ENCODE results near the gene TTC4.

TTC4 gene

DNA sequence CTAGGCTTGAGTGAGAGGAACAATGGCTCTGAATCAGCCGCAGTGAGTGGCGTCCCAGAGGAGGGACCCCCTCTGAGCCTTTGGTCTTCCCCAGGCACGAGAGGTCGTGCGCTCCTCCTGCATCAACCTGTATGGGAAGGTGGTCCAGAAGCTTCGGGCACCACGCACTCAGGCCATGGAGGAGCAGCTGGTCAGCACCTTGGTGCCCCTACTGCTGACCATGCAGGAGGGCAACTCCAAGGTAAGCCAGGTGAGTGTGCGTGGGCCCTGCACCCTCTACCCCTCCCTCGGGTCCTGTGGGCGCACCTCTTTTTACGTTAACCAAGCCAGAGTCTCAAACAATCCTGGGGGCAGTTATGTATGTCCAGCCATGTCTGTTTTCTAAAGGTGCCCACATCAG lies 13.7 kb upstream of the TTC4 start:
- no peak overlapping the region for H3K27ac ChIP-seq (ENCODE audit: low read depth in 2 of 2, low read length in 2 of 2)
- H3K27me3 ChIP-seq (ENCODE audit: control insufficient read depth in 2 of 2, insufficient read depth in 2 of 2, low read length in 2 of 2), result peaks cover 0 to 3% of the 10 kb centered on the region in 2 donors
- H3K9me3 ChIP-seq (ENCODE audit: control insufficient read depth in 2 of 2, low read length in 2 of 2), result no peaks in the 10 kb centered on the region
- H3K4me3 ChIP-seq (ENCODE audit: low read length in 2 of 2), result no peak overlapping the region
- peaks cover 0 to 4% of the 10 kb centered on the region in 2 donors for H3K36me3 ChIP-seq (ENCODE audit: control insufficient read depth in 2 of 2, insufficient read depth in 2 of 2, low read length in 2 of 2)
- no peak overlapping the region for H3K9ac ChIP-seq (ENCODE audit: low read depth in 1 of 2, low read length in 2 of 2)
- no peaks in the 10 kb centered on the region for H3K4me1 ChIP-seq (ENCODE audit: control insufficient read depth in 2 of 2, insufficient read depth in 2 of 2, low read length in 2 of 2)

DNA sequence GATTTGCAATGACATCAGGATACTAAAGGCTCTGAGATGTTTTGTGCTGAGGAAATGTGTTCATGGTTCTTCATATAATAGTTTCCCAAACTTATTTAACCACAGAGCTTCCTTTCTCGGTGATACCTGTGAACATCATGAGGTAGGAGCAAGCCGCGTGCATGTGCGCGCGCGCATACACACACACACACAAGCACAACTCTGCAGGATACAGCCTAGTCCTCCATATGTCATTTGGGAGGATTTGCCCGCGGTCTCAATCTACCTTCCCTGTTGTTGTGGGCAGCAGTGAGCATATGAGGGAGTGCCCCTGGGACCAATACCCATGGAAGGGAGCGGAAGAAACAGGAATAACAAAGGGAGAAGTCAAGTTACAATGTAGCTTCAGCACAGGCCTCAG lies 12.2 kb upstream of the TTC4 start:
- H3K36me3 ChIP-seq (ENCODE audit: control insufficient read depth in 2 of 2, insufficient read depth in 2 of 2, low read length in 2 of 2), result peaks cover 0 to 4% of the 10 kb centered on the region in 2 donors
- no peak overlapping the region for H3K9ac ChIP-seq (ENCODE audit: low read depth in 1 of 2, low read length in 2 of 2)
- no peaks in the 10 kb centered on the region for H3K4me1 ChIP-seq (ENCODE audit: control insufficient read depth in 2 of 2, insufficient read depth in 2 of 2, low read length in 2 of 2)
- peaks cover 0 to 2% of the 10 kb centered on the region in 2 donors for H3K27me3 ChIP-seq (ENCODE audit: control insufficient read depth in 2 of 2, insufficient read depth in 2 of 2, low read length in 2 of 2)
- no peak overlapping the region for H3K27ac ChIP-seq (ENCODE audit: low read depth in 2 of 2, low read length in 2 of 2)
- no peak overlapping the region for H3K4me3 ChIP-seq (ENCODE audit: low read length in 2 of 2)
- no peaks in the 10 kb centered on the region for H3K9me3 ChIP-seq (ENCODE audit: control insufficient read depth in 2 of 2, low read length in 2 of 2)

- Histone ChIP-seq H3K36me3 (ENCODE audit: control insufficient read depth in 2 of 2, insufficient read depth in 2 of 2, low read length in 2 of 2) (peaks cover 0 to 4% of the 10 kb centered on the region in 2 donors), H3K27ac (ENCODE audit: low read depth in 2 of 2, low read length in 2 of 2) (no peak overlapping the region), H3K9ac (ENCODE audit: low read depth in 1 of 2, low read length in 2 of 2) (no peak overlapping the region), H3K4me3 (ENCODE audit: low read length in 2 of 2) (no peak overlapping the region), H3K27me3 (ENCODE audit: control insufficient read depth in 2 of 2, insufficient read depth in 2 of 2, low read length in 2 of 2) (peaks cover 0 to 2% of the 10 kb centered on the region in 2 donors), H3K4me1 (ENCODE audit: control insufficient read depth in 2 of 2, insufficient read depth in 2 of 2, low read length in 2 of 2) (no peaks in the 10 kb centered on the region), H3K9me3 (ENCODE audit: control insufficient read depth in 2 of 2, low read length in 2 of 2) (no peaks in the 10 kb centered on the region)
Measured at GRCh38 chr1:54705153-54705552, 10.5 kb upstream of the TTC4 start.

- Histone ChIP-seq H3K9me3 (ENCODE audit: control insufficient read depth in 2 of 2, low read length in 2 of 2) (no peaks in the 10 kb centered on the region), H3K4me3 (ENCODE audit: low read length in 2 of 2) (no peak overlapping the region), H3K27ac (ENCODE audit: low read depth in 2 of 2, low read length in 2 of 2) (no peak overlapping the region), H3K4me1 (ENCODE audit: control insufficient read depth in 2 of 2, insufficient read depth in 2 of 2, low read length in 2 of 2) (no peaks in the 10 kb centered on the region), H3K27me3 (ENCODE audit: control insufficient read depth in 2 of 2, insufficient read depth in 2 of 2, low read length in 2 of 2) (peaks cover 0 to 2% of the 10 kb centered on the region in 2 donors), H3K9ac (ENCODE audit: low read depth in 1 of 2, low read length in 2 of 2) (no peak overlapping the region), H3K36me3 (ENCODE audit: control insufficient read depth in 2 of 2, insufficient read depth in 2 of 2, low read length in 2 of 2) (peaks cover 0 to 4% of the 10 kb centered on the region in 2 donors)
Measured at GRCh38 chr1:54706419-54706818, 9.2 kb upstream of the TTC4 start.

GRCh38 chr1:54708385-54708784 lies 7.3 kb upstream of the TTC4 start:
- H3K27ac ChIP-seq (ENCODE audit: low read depth in 2 of 2, low read length in 2 of 2), result no peak overlapping the region
- H3K9me3 ChIP-seq (ENCODE audit: control insufficient read depth in 2 of 2, low read length in 2 of 2), result no peaks in the 10 kb centered on the region
- no peak overlapping the region for H3K9ac ChIP-seq (ENCODE audit: low read depth in 1 of 2, low read length in 2 of 2)
- no peak overlapping the region for H3K4me3 ChIP-seq (ENCODE audit: low read length in 2 of 2)
- peaks cover 0 to 2% of the 10 kb centered on the region in 2 donors for H3K27me3 ChIP-seq (ENCODE audit: control insufficient read depth in 2 of 2, insufficient read depth in 2 of 2, low read length in 2 of 2)
- peaks cover 0 to 4% of the 10 kb centered on the region in 2 donors for H3K36me3 ChIP-seq (ENCODE audit: control insufficient read depth in 2 of 2, insufficient read depth in 2 of 2, low read length in 2 of 2)
- no peaks in the 10 kb centered on the region for H3K4me1 ChIP-seq (ENCODE audit: control insufficient read depth in 2 of 2, insufficient read depth in 2 of 2, low read length in 2 of 2)

DNA sequence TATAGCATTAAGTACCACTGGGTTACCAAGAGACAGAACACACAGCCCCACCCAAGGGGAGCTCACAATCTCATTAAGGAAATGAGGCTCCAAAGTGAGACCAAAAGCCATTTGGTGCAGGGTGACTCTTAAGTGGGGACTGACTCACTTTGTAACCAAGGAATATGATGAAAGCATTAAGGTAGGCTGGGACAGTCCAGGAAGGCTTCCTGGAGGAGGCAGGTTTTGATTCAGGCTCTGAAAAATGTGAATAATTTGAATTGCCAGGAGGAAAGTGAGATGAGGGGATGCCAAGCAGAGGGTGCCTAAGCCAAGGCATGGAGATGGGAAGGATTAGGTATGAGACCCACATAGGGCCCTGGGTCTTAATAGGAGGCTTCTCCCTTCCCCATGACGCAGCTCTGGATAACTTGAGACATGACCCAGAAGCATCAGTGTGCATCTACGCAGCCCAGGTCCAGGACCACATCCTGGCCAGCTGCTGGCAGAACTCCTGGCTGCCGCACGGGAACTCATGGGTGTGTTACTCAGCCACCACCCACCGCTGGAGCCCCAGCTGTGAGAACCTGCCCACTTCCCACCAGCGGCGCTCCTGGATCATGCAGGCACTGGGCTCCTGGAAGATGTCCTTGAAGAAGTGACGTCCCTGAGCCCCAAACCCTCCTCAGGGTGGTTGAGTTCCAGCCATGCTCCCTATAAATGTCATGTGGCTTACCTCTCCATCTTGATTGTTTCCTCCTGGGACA lies 5.9 kb upstream of the TTC4 start:
- no peak overlapping the region for H3K9ac ChIP-seq (ENCODE audit: low read depth in 1 of 2, low read length in 2 of 2)
- H3K36me3 ChIP-seq (ENCODE audit: control insufficient read depth in 2 of 2, insufficient read depth in 2 of 2, low read length in 2 of 2), result peaks cover 0 to 4% of the 10 kb centered on the region in 2 donors

DNA sequence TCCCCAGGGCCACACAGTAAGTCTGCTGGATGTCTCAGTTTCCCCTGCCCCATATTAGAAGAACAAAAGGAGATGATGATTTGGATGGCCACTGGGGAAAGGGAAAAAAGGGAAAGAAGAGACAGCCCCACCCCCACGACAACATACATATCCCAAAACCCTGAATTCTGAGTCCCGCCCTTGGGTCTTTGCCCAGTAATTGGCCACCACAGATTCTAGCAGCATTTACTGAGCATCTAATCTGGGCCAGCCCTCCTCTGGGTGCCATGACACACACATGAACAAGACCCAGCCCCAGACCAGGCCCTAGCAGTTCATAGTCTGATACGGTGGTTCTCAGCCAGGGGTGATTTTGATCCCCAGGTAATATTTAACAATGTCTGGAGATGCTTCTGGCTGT lies 5.2 kb upstream of the TTC4 start:
- Histone ChIP-seq H3K9ac (ENCODE audit: low read depth in 1 of 2, low read length in 2 of 2) (no peak overlapping the region), H3K36me3 (ENCODE audit: control insufficient read depth in 2 of 2, insufficient read depth in 2 of 2, low read length in 2 of 2) (peaks cover 0 to 4% of the 10 kb centered on the region in 2 donors), H3K4me3 (ENCODE audit: low read length in 2 of 2) (no peak overlapping the region), H3K27me3 (ENCODE audit: control insufficient read depth in 2 of 2, insufficient read depth in 2 of 2, low read length in 2 of 2) (peaks cover 0 to 2% of the 10 kb centered on the region in 2 donors), H3K27ac (ENCODE audit: low read depth in 2 of 2, low read length in 2 of 2) (no peak overlapping the region), H3K4me1 (ENCODE audit: control insufficient read depth in 2 of 2, insufficient read depth in 2 of 2, low read length in 2 of 2) (peaks cover 3 to 5% of the 10 kb centered on the region in 2 donors), H3K9me3 (ENCODE audit: control insufficient read depth in 2 of 2, low read length in 2 of 2) (no peaks in the 10 kb centered on the region)

More for the DNA sequence above, 5.9 kb upstream of the TTC4 start:
- no peaks in the 10 kb centered on the region for H3K9me3 ChIP-seq (ENCODE audit: control insufficient read depth in 2 of 2, low read length in 2 of 2)
- H3K27me3 ChIP-seq (ENCODE audit: control insufficient read depth in 2 of 2, insufficient read depth in 2 of 2, low read length in 2 of 2), result peaks cover 0 to 2% of the 10 kb centered on the region in 2 donors
- no peaks in the 10 kb centered on the region for H3K4me1 ChIP-seq (ENCODE audit: control insufficient read depth in 2 of 2, insufficient read depth in 2 of 2, low read length in 2 of 2)
- no peak overlapping the region for H3K4me3 ChIP-seq (ENCODE audit: low read length in 2 of 2)
- H3K27ac ChIP-seq (ENCODE audit: low read depth in 2 of 2, low read length in 2 of 2), result no peak overlapping the region

DNA sequence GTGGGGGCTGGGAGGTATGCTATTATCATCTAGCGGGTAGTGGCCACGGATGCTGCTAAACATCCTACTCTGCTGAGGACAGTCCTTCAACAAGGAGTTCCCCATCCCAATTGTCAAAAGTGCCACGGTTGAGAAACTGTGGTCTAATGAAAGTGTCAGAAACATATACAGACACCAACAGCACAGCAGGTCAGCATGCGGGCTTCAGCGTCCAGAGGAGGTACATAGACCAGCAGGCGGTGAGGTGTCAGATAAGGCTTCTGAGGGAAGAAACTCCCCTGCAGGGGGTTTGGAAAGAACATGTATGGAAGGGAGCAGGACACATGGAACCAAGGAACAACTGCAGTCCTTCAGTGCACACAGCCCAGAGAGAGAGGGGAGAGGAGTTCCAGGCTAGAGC lies 4.8 kb upstream of the TTC4 start:
- Histone ChIP-seq H3K4me1 (ENCODE audit: control insufficient read depth in 2 of 2, insufficient read depth in 2 of 2, low read length in 2 of 2) (peaks cover 3 to 6% of the 10 kb centered on the region in 2 donors), H3K9ac (ENCODE audit: low read depth in 1 of 2, low read length in 2 of 2) (no peak overlapping the region), H3K27ac (ENCODE audit: low read depth in 2 of 2, low read length in 2 of 2) (no peak overlapping the region), H3K27me3 (ENCODE audit: control insufficient read depth in 2 of 2, insufficient read depth in 2 of 2, low read length in 2 of 2) (peaks cover 0 to 2% of the 10 kb centered on the region in 2 donors), H3K36me3 (ENCODE audit: control insufficient read depth in 2 of 2, insufficient read depth in 2 of 2, low read length in 2 of 2) (peaks cover 0 to 4% of the 10 kb centered on the region in 2 donors), H3K9me3 (ENCODE audit: control insufficient read depth in 2 of 2, low read length in 2 of 2) (no peaks in the 10 kb centered on the region), H3K4me3 (ENCODE audit: low read length in 2 of 2) (no peak overlapping the region)

- Histone ChIP-seq H3K36me3 (ENCODE audit: control insufficient read depth in 2 of 2, insufficient read depth in 2 of 2, low read length in 2 of 2) (peaks cover 0 to 2% of the 10 kb centered on the region in 2 donors), H3K4me1 (ENCODE audit: control insufficient read depth in 2 of 2, insufficient read depth in 2 of 2, low read length in 2 of 2) (peaks cover 6 to 10% of the 10 kb centered on the region in 2 donors), H3K9me3 (ENCODE audit: control insufficient read depth in 2 of 2, low read length in 2 of 2) (no peaks in the 10 kb centered on the region), H3K9ac (ENCODE audit: low read depth in 1 of 2, low read length in 2 of 2) (no peak overlapping the region), H3K27me3 (ENCODE audit: control insufficient read depth in 2 of 2, insufficient read depth in 2 of 2, low read length in 2 of 2) (peaks cover 0 to 2% of the 10 kb centered on the region in 2 donors), H3K4me3 (ENCODE audit: low read length in 2 of 2) (no peak overlapping the region), H3K27ac (ENCODE audit: low read depth in 2 of 2, low read length in 2 of 2) (no peak overlapping the region)
Measured at GRCh38 chr1:54711536-54711935, 4.1 kb upstream of the TTC4 start.

- H3K4me3 ChIP-seq (ENCODE audit: low read length in 2 of 2), result peak overlapping the region; percentile 93 to 94
- H3K27ac ChIP-seq (ENCODE audit: low read depth in 2 of 2, low read length in 2 of 2), result no peak overlapping the region
- peaks cover 7% of the 10 kb centered on the region in 2 donors for H3K36me3 ChIP-seq (ENCODE audit: control insufficient read depth in 2 of 2, insufficient read depth in 2 of 2, low read length in 2 of 2)
- H3K4me1 ChIP-seq (ENCODE audit: control insufficient read depth in 2 of 2, insufficient read depth in 2 of 2, low read length in 2 of 2), result peaks cover 6 to 10% of the 10 kb centered on the region in 2 donors
- no peaks in the 10 kb centered on the region for H3K9me3 ChIP-seq (ENCODE audit: control insufficient read depth in 2 of 2, low read length in 2 of 2)
- H3K27me3 ChIP-seq (ENCODE audit: control insufficient read depth in 2 of 2, insufficient read depth in 2 of 2, low read length in 2 of 2), result no peaks in the 10 kb centered on the region
- H3K9ac ChIP-seq (ENCODE audit: low read depth in 1 of 2, low read length in 2 of 2), result peak overlapping the region; percentile 61 to 85
Measured at GRCh38 chr1:54714881-54715492, 674 bp upstream of the TTC4 start.
